CD14-positive monocyte (primary cell): Measurements from ENCODE around the gene DPP10. TPM values are rescaled to one million over a fixed set of nuclear protein-coding genes. Genes with fewer than 3 reads are reported as not detected.

Experiments
- DNase-seq, 3 donors: peaks; one replicate each; pipeline ENCODE4 v3.0.0-alpha.2; 2011 to 2022
- H2AFZ ChIP-seq: 2 replicates; pipeline ENCODE4 v1.6.0; 2012; ENCODE audit warnings: mild to moderate bottlenecking, low read depth, low read length, inconsistent platforms; ENCODE audit not compliant: insufficient read depth, poor library complexity, severe bottlenecking
- H3K27ac ChIP-seq, 2 donors: 1 replicate in 1 of 2; 2 replicates in 1 of 2; pipeline ENCODE4 v1.5.1; 2012 to 2013; ENCODE audit warnings: low read length in 2 of 2, control low read depth in 1 of 2, inconsistent platforms in 1 of 2, low read depth in 1 of 2, mild to moderate bottlenecking in 1 of 2
- H3K27me3 ChIP-seq, 2 donors: one replicate each; pipeline versions ENCODE4 v1.6.0 to v1.6.1; 2011 to 2013; ENCODE audit warnings: low read length in 2 of 2; ENCODE audit not compliant: control insufficient read depth in 2 of 2, insufficient read depth in 2 of 2
- H3K36me3 ChIP-seq, 2 donors: replicated peaks in 1 of 2; 1 replicate in 1 of 2; 2 replicates in 1 of 2; pipeline versions ENCODE4 v1.5.1 to v1.6.1; 2012 to 2013; ENCODE audit warnings: low read length in 2 of 2, control low read depth in 1 of 2, inconsistent platforms in 1 of 2, mild to moderate bottlenecking in 1 of 2; ENCODE audit not compliant: insufficient read depth in 2 of 2, control insufficient read depth in 1 of 2
- H3K4me1 ChIP-seq, 2 donors: 1 replicate in 1 of 2; 2 replicates in 1 of 2; pipeline versions ENCODE4 v1.5.1 to v1.6.1; 2012 to 2013; ENCODE audit warnings: low read length in 2 of 2, control low read depth in 1 of 2, inconsistent platforms in 1 of 2, mild to moderate bottlenecking in 1 of 2, moderate library complexity in 1 of 2; ENCODE audit not compliant: insufficient read depth in 2 of 2, control insufficient read depth in 1 of 2
- H3K4me2 ChIP-seq: replicated peaks from 2 replicates; pipeline ENCODE3; 2012; ENCODE audit warnings: low read length, moderate library complexity, mild to moderate bottlenecking; ENCODE audit not compliant: poor library complexity, severe bottlenecking; ENCODE audit errors: extremely low read depth
- H3K4me3 ChIP-seq, 3 experiments: fragments of 200-600 bp in 1 of 3; sonication (generic) in 1 of 3; replicated peaks in 1 of 3; 1 replicate in 2 of 3; 2 replicates in 1 of 3; pipeline ENCODE4 v1.5.1; 2011 to 2013; ENCODE audit warnings: low read length in 3 of 3, mild to moderate bottlenecking in 3 of 3, control low read depth in 2 of 3, low read depth in 2 of 3, inconsistent platforms in 1 of 3, moderate library complexity in 1 of 3
- H3K79me2 ChIP-seq: 2 replicates; pipeline ENCODE4 v1.6.0; 2012; ENCODE audit warnings: mild to moderate bottlenecking, control low read depth, inconsistent platforms, low read length, moderate library complexity; ENCODE audit not compliant: insufficient read depth
- H3K9ac ChIP-seq: 2 replicates; pipeline ENCODE4 v1.6.0; 2017; ENCODE audit warnings: low read length, mild to moderate bottlenecking; ENCODE audit not compliant: insufficient read depth, poor library complexity, severe bottlenecking
- H3K9me3 ChIP-seq, 2 donors: replicated peaks in 1 of 2; 1 replicate in 1 of 2; 2 replicates in 1 of 2; pipeline versions ENCODE4 v1.5.1 to v1.6.1; 2012 to 2013; ENCODE audit warnings: low read length in 2 of 2, control low read depth in 1 of 2; ENCODE audit not compliant: control insufficient read depth in 1 of 2, insufficient read depth in 1 of 2
- H4K20me1 ChIP-seq: 2 replicates; pipeline ENCODE4 v1.6.0; 2012; ENCODE audit warnings: mild to moderate bottlenecking, low read length, control low read depth, moderate library complexity; ENCODE audit not compliant: insufficient read depth
- H3K27ac Mint-ChIP-seq, 7 donors: one replicate each; pipeline ENCODE4 v1.8.0; 2020; ENCODE audit warnings: mild to moderate bottlenecking in 7 of 7, mixed read lengths in 7 of 7, moderate library complexity in 6 of 7, inconsistent platforms in 2 of 7
- H3K27me3 Mint-ChIP-seq, 3 donors: one replicate each; pipeline ENCODE4 v1.8.0; 2021 to 2022; ENCODE audit warnings: low read depth in 3 of 3, mild to moderate bottlenecking in 3 of 3, mixed read lengths in 3 of 3, moderate library complexity in 3 of 3, inconsistent platforms in 1 of 3
- H3K36me3 Mint-ChIP-seq, 2 donors: one replicate each; pipeline ENCODE4 v1.8.0; 2020; ENCODE audit warnings: mixed read lengths in 2 of 2, inconsistent platforms in 1 of 2, mild to moderate bottlenecking in 1 of 2
- H3K4me1 Mint-ChIP-seq: one replicate; pipeline ENCODE4 v1.8.0; 2020; ENCODE audit warnings: mild to moderate bottlenecking, mixed read lengths
- H3K4me3 Mint-ChIP-seq, 2 donors: one replicate each; pipeline ENCODE4 v1.8.0; 2020; ENCODE audit warnings: mild to moderate bottlenecking in 2 of 2, mixed read lengths in 2 of 2, moderate library complexity in 1 of 2
- H3K9me3 Mint-ChIP-seq, 7 donors: one replicate each; pipeline ENCODE4 v1.8.0; 2020 to 2022; ENCODE audit warnings: mixed read lengths in 7 of 7, mild to moderate bottlenecking in 6 of 7, moderate library complexity in 6 of 7, inconsistent platforms in 2 of 7
- CTCF ChIP-seq: fragments of 200-600 bp; IDR thresholded peaks from one replicate; pipeline ENCODE4 v1.8.0; 2022; ENCODE audit warnings: antibody characterized with exemption, mild to moderate bottlenecking
- WGBS: methylation state at CpG from one replicate; pipeline ENCODE4 v1.1.5; 2013; ENCODE audit warnings: missing lambda C conversion rate; ENCODE audit not compliant: insufficient coverage; 5-methylcytosine and 5-hydroxymethylcytosine counted together
- intact Hi-C, 2 donors: fragments of 100-400 bp; cut with micrococcal nuclease; formaldehyde crosslinking; loops; one replicate each; pipeline versions ENCODE4 v1.15.0 to v1.15.1; 2023
- polyA plus RNA-seq, 3 donors: library from polyadenylated mRNA; depleted of rRNA in 1 of 3; unstranded in 2 of 3; stranded (reverse) in 1 of 3; fragments of 300-500 nt in 2 of 3; fragments of >200 nt in 1 of 3; fragmentation: Illumina TruSeq in 2 of 3; gene quantifications; 1 replicate in 2 of 3; 2 replicates in 1 of 3; pipeline ENCODE4 v1.2.3, GENCODE V29; 2012 to 2021

DPP10 gene
- polyA plus RNA-seq, 3 donors, result not detected

GRCh38 chr2:114935031-114935430 is 492.6 kb downstream of the DPP10 start:
- TF ChIP-seq CTCF, result no peak
- no peak overlapping the region for H3K4me2 ChIP-seq
- Mint-ChIP-seq H3K4me1 (no peaks in the 10 kb centered on the region), H3K9me3 (peaks cover 1 to 8% (median 6%) of the 10 kb centered on the region in 7 donors), H3K36me3 (no peaks in the 10 kb centered on the region), H3K4me3 (no peak overlapping the region), H3K27me3 (no peaks in the 10 kb centered on the region), H3K27ac (no peak overlapping the region)
- intact Hi-C loops, result no loop called here
- no peak overlapping the region for H3K4me3 ChIP-seq
- H3K27ac ChIP-seq, result no peak overlapping the region
- H3K79me2 ChIP-seq, result no peaks in the 10 kb centered on the region
- no peak overlapping the region for H2AFZ ChIP-seq
- WGBS, result 94% methylated on average over 5 of the region's 7 CpGs
- H3K9ac ChIP-seq, result no peak overlapping the region
- H4K20me1 ChIP-seq, result no peaks in the 10 kb centered on the region
- no peaks in the 10 kb centered on the region for H3K27me3 ChIP-seq
- no peaks in the 10 kb centered on the region for H3K4me1 ChIP-seq
- peaks cover 5 to 6% of the 10 kb centered on the region in 2 donors for H3K9me3 ChIP-seq
- no peak for DNase-seq
- H3K36me3 ChIP-seq, result no peaks in the 10 kb centered on the region

- intact Hi-C loops, result no loop called here
- Mint-ChIP-seq H3K4me3 (no peak overlapping the region), H3K36me3 (no peaks in the 10 kb centered on the region), H3K9me3 (peaks cover 0 to 4% (median 2%) of the 10 kb centered on the region in 7 donors), H3K27me3 (no peaks in the 10 kb centered on the region), H3K27ac (no peak overlapping the region), H3K4me1 (no peaks in the 10 kb centered on the region)
- Histone ChIP-seq H3K9ac (no peak overlapping the region), H3K27ac (no peak overlapping the region), H3K79me2 (no peaks in the 10 kb centered on the region), H3K4me1 (no peaks in the 10 kb centered on the region), H3K4me3 (no peak overlapping the region), H3K36me3 (no peaks in the 10 kb centered on the region), H3K27me3 (no peaks in the 10 kb centered on the region), H3K9me3 (peaks cover 5 to 6% of the 10 kb centered on the region in 2 donors), H2AFZ (no peak overlapping the region), H4K20me1 (no peaks in the 10 kb centered on the region), H3K4me2 (no peak overlapping the region)
- no peak for DNase-seq
- no peak for TF ChIP-seq CTCF
- WGBS, result 77% methylated on average over 5 of the region's 9 CpGs
Observed at GRCh38 chr2:114937366-114937930, 495.0 kb downstream of the DPP10 start.
